ENCODE measurements around the gene DDOST.

GRCh38 chr1:20634594-20635084 is 26.5 kb downstream of the DDOST start:
- TF ChIP-seq CTCF (IDR thresholded peaks at IDR 0.05) (no peak), RAD21 (conservative IDR thresholded peaks at IDR 0.05 in 1 of 2, IDR thresholded peaks at IDR 0.05 in 1 of 2) (no peak), ELK1 (IDR thresholded peaks at IDR 0.05; ENCODE audit: low read depth, low read length) (no peak), USF2 (IDR thresholded peaks at IDR 0.05) (no peak), POLR2A (IDR thresholded peaks at IDR 0.05; ENCODE audit: low read length) (no peak)

Measured in A549 (cell line).